Epidermal melanocyte (primary cell): ENCODE measurements around the gene KCNK17.

Source experiments
- DNase-seq: peaks from one replicate; pipeline ENCODE4 v3.0.0; 2011; ENCODE audit warnings: low spot score; ENCODE audit not compliant: insufficient read length

KCNK17 gene

DNA sequence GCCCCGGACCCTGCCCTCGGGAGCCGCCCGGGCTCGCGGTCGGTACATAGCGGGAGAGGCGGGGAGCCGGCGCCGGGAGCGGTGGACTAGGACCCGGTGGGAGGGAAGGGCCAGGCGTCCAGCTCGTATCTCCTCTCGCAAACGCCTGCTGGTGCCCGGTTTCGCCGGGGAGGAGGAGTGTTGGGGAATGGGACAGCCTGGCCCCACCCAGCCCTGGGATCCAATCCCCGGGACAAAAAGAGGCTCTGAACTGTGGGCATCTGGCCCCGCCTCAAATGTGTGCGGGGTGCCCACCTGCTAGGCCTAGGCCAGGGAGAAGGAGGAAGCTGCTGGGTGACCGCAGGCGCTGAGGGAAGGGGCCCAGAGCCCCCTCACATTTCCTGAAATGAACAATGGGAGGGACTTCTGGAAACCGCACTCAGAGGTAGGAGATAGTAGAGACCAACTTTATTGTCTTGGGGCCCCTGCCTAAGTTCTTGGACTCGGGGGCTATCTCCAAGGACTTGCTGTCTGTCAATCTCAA is at the start of gene KCNK17:
KCNK17 (minus strand) TSS at position 147 of the 523 bp plus-strand sequence; CDS start at position 48, 99 bp downstream.
- no peak for DNase-seq

DNA sequence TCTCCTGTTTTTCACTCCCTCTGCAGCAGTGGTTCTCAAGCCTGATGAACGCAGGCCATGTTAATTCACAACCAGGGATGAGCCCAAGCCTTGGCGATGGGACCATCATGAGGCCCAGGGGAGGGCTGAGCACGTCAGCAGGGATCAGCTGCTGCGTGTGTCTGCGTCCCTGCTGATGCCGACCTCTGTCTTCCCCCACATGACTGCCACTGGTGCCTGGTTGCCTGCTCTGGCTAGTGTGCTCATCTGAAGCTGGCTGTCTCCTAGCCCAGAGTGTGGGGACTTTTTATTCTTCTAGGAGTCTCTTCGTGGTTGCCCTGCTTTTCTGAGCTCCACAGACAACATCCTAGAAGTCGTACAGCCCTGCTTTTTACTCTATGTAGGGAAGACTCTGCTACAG is 49.1 kb upstream of the KCNK17 start:
- DNase-seq: no peak

DNA sequence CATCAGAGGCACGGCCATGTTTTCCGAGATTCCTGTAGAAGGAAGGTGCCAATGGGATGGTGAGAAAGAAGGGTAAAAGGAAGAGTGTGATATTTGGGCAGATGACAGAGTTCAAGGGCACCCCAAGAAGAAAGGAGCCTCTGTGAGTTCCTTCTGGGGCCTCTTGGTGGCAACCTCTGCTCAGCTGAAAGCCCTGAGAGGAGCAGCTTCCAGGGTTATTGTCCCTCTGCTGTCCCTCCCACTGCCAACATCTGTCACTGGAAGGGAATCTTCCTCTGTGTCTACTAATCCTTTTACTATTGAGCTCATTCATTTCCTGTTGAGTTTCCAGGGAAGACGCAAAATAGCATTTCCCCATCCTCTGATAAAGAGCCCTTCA is 48.3 kb upstream of the KCNK17 start:
- DNase-seq: no peak

DNA sequence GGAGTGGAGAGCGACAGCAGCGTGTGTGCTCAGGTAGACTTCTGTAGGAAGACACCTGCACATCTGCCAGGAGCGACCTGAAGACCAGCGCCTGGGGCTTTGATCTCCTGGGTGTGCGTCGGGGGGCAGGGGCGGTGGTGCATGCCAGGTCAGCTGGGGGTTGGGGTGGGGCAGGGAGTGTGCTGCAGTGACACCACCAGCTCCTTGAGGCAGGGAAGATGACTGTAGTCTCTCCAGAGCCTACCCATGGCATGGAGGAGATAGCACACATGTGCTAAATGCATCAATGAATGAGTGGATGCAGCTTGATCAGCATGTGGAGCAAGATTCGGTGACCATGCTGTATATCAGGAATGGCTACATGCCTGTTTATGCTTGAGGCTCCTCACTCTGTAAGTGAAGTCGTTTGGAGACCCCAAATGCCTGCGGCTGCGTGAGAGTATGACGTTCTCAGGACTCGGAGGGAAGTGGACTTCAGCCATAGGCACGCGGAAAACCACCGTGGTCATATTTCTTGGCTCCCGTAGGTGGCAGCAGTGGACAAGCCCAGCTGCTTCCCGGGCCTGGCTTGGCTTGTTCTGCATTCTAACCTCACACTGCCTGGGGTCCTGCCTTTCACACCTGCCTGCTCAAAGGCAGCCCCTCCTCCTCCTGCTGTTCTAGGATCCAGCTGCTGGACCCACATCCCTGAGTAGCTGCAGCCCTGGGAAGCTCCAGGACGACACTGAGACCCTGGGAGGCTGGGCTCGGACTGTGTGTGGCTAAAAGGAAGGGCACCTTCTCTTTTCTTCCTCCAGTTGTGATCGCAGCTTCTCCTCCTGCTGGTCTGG is 47.7 kb upstream of the KCNK17 start:
- DNase-seq: peak; percentile 62

DNA sequence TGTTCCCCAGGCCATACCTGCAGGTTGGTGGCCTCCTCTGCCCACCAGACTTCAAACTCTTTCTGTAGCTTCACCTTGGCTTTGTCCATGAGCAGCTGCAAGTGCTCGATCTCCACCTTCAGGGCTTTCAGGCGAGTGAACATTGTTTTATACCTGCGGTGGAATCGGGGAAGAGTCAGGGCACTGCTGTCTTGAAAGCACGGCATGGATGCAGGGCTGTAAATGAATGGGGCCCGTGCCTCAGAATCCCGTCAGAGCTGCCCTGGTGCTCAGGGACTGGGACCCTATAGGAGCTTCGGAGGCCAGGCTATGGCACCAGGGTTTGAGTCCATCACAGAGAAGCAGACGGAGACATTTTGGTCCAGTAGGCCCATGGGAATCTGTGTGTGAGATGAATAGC is 46.2 kb upstream of the KCNK17 start:
- DNase-seq: no peak

DNA sequence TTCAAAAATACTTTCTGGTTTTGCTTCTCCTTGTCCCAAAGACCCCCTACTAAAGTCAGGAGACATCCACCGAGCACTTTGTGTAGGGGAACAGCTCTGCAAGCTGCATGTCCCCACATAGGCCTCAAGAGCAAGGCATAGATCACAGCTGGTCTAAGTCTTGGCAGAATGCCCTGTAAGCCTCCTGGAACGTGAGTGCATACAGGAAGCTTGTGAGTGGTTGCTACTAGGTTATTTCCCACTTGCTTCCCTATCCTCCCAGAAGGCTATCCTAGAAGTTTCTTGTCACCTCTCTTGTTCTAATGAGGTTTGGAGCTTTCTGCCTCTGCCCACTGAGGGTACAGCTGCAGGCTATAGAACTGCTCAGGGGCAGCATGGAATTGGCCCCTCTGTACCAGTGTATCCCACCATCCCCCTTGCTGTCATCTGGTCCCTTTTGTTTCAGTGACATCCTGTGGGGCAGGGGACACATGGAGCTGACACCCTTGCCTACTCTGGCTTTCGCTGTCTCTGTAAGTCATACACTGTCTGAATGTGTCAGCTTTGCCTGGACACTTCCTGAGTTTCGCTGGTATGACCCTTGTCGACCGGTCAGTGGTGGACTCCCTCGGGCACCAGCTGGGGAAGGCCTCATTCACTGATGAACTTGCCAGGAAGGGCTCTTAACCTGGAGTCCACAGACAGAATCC is 43.9 kb upstream of the KCNK17 start:
- no peak for DNase-seq

GRCh38 chr6:39353698-39354315 is 39.6 kb upstream of the KCNK17 start:
- DNase-seq: no peak

DNA sequence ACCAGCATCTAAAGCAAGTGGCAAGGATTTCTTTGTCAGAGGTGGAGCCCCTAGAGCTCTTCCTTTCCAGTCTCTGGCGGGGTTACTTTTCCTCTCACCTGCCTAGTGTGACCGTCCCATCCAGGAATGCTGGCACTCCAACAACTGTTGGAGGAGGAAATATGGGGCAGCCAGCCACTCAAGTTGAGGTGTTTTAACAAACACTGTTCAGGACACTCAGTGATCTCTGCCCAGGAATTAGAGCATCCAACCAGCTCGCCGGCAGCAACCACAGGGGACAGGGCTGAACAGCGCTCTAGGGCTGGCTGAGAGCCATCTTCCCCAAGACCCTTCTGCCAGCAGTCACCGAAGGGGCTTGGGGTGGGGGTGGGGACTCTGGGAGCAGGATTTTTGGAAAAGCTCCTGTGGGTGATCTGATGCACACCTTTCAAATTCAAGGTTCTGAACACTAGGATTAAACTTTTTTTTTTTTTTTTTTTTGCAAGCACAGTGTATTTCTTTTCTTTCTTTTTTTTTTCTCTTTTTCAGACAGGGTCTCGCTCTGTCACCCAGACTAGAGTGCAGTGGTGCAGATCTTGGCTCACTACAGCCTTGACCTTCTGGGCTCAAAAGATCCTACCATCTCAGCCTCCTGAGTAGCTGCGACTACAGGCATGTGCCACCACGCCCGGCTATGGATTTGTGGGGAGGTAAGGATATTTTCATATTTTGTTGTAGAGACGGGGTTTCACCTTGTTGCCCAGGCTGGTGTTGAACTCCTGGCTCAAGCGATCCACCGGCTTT is 36.7 kb upstream of the KCNK17 start:
- DNase-seq: no peak

DNA sequence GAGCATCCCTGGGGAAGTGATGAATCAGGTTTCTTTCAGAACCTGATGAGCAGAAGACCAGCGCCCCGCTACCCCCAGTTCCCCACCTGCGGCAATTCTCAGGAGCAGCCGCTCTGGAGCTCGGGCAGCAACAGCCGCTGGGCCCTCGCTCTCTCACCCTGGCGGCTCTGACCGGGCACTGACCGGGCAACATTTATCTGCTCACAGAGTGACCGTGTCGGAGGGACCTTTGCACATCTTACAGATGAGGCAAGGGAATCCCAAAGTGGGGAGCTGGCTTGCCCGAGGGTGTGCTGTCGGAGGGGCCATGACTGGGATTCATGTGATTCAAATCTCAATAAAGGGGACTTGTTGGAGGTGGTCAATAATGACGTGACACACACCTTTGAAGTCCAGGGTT is 34.5 kb upstream of the KCNK17 start:
- no peak for DNase-seq

- DNase-seq: peak; percentile 94
These were observed 33.8 kb upstream of the KCNK17 start for GRCh38 chr6:39347906-39348585.

- no peak for DNase-seq
These were observed 33.0 kb upstream of the KCNK17 start for GRCh38 chr6:39347206-39347605.

GRCh38 chr6:39344821-39345280 is 30.6 kb upstream of the KCNK17 start:
- no peak for DNase-seq

DNA sequence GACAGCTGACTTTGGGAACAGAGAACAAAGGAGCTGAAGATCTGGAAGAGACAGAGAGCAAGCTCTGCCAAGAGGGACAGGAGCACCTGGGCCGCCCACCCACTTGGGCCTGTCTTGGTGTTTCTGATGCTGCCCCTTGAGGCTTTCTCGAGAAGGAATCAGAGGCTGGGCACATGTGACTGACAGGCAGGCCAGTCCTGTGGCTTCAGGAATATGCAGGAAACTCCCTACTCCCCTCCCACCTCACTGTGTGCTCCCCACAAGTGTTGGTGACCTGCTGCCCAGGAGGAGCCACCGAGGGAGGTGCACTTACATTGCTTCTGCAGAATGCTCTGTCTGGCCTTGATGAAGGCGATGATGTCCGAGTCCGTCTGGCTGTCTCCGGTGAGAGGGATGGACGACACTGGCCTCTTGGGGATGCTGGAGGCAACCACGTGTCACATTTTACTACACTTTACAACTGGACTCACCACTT is 29.2 kb upstream of the KCNK17 start:
- DNase-seq: no peak

DNA sequence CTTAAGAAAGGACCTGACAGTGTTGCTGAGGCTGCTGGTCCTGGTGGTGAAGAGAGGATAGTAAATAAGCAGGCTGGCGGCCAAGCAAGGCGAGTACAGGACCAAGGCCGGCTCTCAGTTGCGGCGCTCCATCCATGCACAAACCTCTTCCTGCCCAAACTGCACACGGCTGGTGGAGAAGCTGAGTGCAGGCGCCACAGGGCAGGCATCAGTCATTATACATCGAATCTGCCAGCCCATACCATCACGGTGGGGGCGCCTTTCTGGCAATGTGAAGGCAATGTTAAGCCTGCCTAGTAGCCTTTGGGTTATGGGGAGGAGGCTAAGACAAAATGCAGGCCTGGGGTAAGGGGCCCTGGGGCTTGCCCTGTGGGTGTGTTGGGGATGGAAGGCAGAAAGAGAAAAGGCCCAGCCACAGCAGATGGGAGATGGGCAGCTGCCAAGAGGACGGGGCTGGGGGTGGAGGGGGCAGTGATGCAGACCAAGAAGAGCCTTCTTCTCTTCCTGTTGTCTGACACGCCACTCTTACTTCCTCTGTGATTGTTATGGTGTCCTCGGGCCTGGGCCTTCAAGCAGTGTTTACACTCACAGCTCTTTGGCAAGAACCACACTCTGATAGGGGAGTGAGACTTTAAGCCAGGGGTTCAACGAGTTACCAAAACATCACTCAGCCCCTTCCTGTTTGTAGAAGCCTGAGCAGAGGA is 28.6 kb upstream of the KCNK17 start:
- no peak for DNase-seq

DNA sequence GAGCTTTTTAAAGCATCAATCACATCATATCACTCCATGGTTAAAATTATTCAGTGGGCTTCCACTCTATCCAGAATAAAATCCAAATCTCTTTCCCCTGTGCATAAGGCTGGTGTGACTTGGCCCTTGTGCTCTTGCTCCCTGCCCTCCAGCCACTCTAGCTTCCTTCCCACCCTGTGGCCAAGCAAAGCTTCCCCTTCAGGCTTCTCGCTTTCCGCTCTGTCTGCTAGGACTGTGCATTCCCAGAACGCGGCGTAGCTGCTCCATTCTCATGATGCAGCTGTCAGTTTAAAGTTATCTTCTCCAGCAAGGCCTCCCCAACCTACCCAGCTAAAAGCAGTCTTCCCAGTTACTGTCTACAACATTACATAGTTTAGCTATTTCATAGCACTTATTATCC is 27.7 kb upstream of the KCNK17 start:
- DNase-seq: no peak

DNA sequence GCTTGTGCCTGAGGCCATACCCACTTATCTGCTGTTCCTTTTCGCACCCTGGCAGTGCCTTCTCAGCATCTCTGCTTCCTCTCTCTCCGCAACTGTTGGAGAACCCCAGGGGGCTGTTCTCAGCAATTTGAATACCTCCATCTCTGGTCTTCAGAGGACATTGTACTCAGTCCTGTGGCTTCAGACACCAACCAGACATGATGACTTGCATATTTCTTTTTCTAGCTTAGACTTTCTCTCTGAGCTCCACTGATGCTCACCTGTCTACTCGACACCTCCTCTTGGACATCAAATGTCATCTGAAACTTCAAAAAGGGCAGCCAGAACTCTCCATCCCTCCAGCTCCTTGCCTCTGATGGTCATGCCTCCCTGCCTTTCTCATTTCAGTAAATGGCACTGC is 27.1 kb upstream of the KCNK17 start:
- no peak for DNase-seq

DNA sequence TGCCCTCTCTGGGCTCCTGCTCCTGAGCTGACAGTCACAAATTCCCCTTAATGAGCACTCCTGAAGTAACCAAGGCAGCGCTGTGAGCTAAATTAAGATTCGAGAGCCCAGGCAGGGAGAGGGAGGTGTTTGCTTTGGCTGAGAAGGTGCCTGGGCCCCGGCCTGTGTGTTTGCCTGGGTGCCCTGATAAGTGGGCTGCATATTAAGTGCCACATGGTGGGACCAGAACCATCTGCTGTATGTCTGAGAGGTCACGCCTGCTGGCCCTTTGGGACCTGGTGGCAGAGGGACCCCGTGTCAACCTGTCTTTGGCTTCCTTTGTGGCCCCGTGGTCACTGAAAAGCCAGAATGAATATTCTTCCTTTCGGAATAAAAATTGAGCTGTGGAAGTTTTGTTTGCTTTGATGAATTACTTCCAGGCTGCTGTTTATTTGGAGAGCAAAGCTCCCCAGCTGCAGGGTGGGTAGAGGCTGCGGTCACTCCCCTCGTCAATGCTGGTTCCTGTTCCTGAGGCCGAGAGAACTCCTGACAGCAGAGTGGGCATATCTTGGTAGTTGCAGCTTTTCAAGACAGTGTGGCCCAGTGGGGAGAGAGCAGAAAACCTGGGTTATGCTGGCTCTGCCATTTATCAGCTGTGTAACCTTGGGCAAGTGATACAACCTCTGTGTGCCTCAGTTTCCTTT is 25.8 kb upstream of the KCNK17 start:
- no peak for DNase-seq

DNA sequence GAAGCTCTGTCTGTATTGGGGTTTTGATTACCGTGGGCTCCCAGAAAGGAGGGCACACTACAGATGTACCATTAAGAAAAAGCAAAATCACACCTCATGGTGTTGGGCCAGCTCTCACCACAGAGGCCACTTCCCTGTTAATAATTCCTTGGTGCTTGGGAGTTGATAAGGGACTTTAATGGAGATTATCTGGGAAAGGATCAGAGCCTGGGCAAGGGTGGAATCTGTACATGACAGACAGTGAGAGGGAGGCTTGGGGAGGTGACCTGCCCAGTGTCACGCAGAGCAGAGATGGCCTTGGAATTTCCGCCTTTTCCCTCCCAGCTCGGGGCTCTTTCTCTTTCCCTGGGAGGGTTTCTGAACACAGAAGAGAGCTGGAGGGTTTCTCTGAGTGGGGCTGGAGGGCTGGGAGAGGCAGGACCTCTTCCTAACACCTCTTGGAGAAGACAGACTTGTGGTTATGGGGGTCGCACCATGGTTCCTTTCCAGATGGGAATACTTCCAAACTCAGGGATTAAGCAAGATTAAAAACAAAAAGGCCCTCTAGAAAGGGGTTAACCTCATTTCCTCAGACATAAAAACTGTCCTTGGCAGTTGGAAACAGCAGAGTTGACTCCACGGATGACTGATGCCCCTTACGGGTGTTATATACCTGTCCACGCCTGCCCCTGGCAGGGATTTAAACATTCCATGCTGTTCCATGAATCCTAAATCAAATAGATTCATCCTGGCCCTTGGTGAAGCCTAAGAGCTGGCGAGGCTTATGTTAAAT is 25.1 kb upstream of the KCNK17 start:
- DNase-seq: no peak

DNA sequence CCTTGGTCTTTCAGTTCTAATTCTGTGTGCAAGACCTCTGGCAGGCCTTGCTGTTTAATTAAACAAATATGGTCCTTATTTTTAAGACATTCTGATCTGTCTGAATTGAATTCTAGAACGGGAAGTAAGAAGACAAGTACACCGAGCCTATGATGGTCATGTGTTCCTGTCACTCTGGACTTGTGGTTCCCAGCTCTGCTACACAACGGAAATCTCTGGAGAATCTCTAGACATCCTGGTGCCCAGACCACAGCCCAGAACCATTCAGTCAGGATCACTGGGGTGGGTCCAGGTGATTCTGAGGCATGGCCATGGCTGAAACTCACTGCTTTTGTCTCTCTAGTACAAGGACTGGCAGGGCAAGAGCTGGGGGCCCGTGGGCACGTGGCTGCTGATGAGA is 24.2 kb upstream of the KCNK17 start:
- no peak for DNase-seq
